OCI-LY7 (cell line): Measurements from ENCODE around the gene OR2B2. TPM values are rescaled to one million over a fixed set of nuclear protein-coding genes. Genes with fewer than 3 reads are reported as not detected.

Source experiments
- BruUV-seq: library from RNA; stranded (reverse); fragments of 400-500 nt; replicated peaks from 2 replicates; lab custom pipeline; 2021; lab: Mats Ljungman, UMichigan
- CTCF ChIA-PET: fragments of 300-600 bp; sonication (Branson Sonifier 250); formaldehyde crosslinking; loops from one replicate; lab custom pipeline; 2022; ENCODE audit warnings: antibody characterized with exemption; ENCODE audit not compliant: unreplicated experiment; lab: Charles Lee
- POLR2A ChIA-PET: fragments of 300-600 bp; sonication (Branson Sonifier 250); formaldehyde crosslinking; loops from one replicate; lab custom pipeline; 2022; ENCODE audit warnings: antibody characterized with exemption; lab: Charles Lee
- DNase-seq: peaks from one replicate; pipeline ENCODE4 v3.0.0-alpha.2; 2015; ENCODE audit warnings: low spot score
- H2AFZ ChIP-seq: fragments of 200-600 bp; sonication (generic), shearing (Covaris generic); 2 replicates; pipeline ENCODE4 v1.6.1; 2014; ENCODE audit warnings: mild to moderate bottlenecking, antibody characterized with exemption, low read length, moderate library complexity
- H3K27ac ChIP-seq: fragments of 200-600 bp; sonication (generic); 2 replicates; pipeline ENCODE4 v1.5.1; 2014; ENCODE audit warnings: mixed run types, low read depth, mild to moderate bottlenecking, moderate library complexity, low read length, inconsistent platforms; ENCODE audit not compliant: poor library complexity, severe bottlenecking
- H3K36me3 ChIP-seq: fragments of 200-600 bp; sonication (generic); 2 replicates; pipeline ENCODE4 v1.6.1; 2014; ENCODE audit warnings: mild to moderate bottlenecking, antibody characterized with exemption, low read length, moderate library complexity, mixed read lengths; ENCODE audit not compliant: insufficient read depth
- H3K4me1 ChIP-seq: fragments of 200-600 bp; sonication (generic); 2 replicates; pipeline ENCODE4 v1.5.1; 2014; ENCODE audit warnings: mild to moderate bottlenecking, low read length; ENCODE audit not compliant: insufficient read depth, poor library complexity, severe bottlenecking
- H3K4me2 ChIP-seq: fragments of 200-600 bp; sonication (generic); 2 replicates; pipeline ENCODE4 v1.6.1; 2014; ENCODE audit warnings: mild to moderate bottlenecking, low read length
- H3K4me3 ChIP-seq: fragments of 200-600 bp; sonication (generic); 2 replicates; pipeline ENCODE4 v1.5.1; 2014; ENCODE audit warnings: mild to moderate bottlenecking, low read depth, low read length; ENCODE audit not compliant: poor library complexity, severe bottlenecking
- H3K79me2 ChIP-seq: fragments of 200-600 bp; sonication (generic); 2 replicates; pipeline ENCODE4 v1.6.1; 2016; ENCODE audit warnings: low read depth, mild to moderate bottlenecking, low read length, moderate library complexity, mixed read lengths; ENCODE audit not compliant: insufficient read depth
- H3K9me2 ChIP-seq: fragments of 200-600 bp; sonication (generic); 2 replicates; pipeline ENCODE4 v1.6.1; 2016; ENCODE audit warnings: mild to moderate bottlenecking, low read length, mixed read lengths; ENCODE audit not compliant: insufficient read depth
- H3K9me3 ChIP-seq: fragments of 200-600 bp; sonication (generic); 2 replicates; pipeline ENCODE4 v1.6.1; 2014; ENCODE audit warnings: mild to moderate bottlenecking, mixed run types, low read length, mixed read lengths
- H4K20me1 ChIP-seq: fragments of 200-600 bp; sonication (generic); 2 replicates; pipeline ENCODE4 v1.6.1; 2014; ENCODE audit warnings: mild to moderate bottlenecking, antibody characterized with exemption, low read length, moderate library complexity, mixed read lengths; ENCODE audit not compliant: insufficient read depth
- CTCF ChIP-seq: fragments of 200-600 bp; sonication (generic); conservative IDR thresholded peaks from 2 replicates; pipeline ENCODE4 v1.5.1; 2014; ENCODE audit warnings: mild to moderate bottlenecking, antibody characterized with exemption, low read length, moderate library complexity, mixed read lengths
- EZH2phosphoT487 ChIP-seq: fragments of 200-600 bp; sonication (generic); IDR thresholded peaks from 2 replicates; pipeline ENCODE4 v1.6.1; 2018; ENCODE audit warnings: low read depth, borderline replicate concordance, mild to moderate bottlenecking, mixed run types, antibody characterized with exemption, low read length, moderate library complexity, mixed read lengths
- intact Hi-C: fragments of 100-400 bp; cut with micrococcal nuclease; formaldehyde crosslinking; loops from one replicate; pipeline ENCODE4 v1.10.0; 2022; ENCODE audit not compliant: unreplicated experiment
- total RNA-seq, 2 experiments: library from RNA; depleted of rRNA in 1 of 2; stranded (reverse); fragments of >200 nt in 1 of 2; shearing (Covaris generic) in 1 of 2; gene quantifications; 2 replicates each; pipeline ENCODE4 v1.2.3, GENCODE V29; 2014 to 2022

OR2B2 gene
- total RNA-seq, 2 experiments from 2014 or later, result not detected

GRCh38 chr6:27888566-27888965, 23.6 kb downstream of the OR2B2 start:
- no peak for TF ChIP-seq CTCF
- TF ChIP-seq EZH2phosphoT487, result no peak
- ChIA-PET POLR2A (interaction anchor here (0.7 to 5.5 kb wide), 15 partner anchors 10 to 1857 kb away, joined by 3 to 388 read pairs (median 10); a partner anchor contains a TSS), CTCF (no interaction called here)
- BruUV-seq, result no TSS peak
- intact Hi-C loops, result no loop called here
- Histone ChIP-seq H4K20me1 (no peaks in the 10 kb centered on the region), H3K9me3 (no peaks in the 10 kb centered on the region), H3K79me2 (no peaks in the 10 kb centered on the region), H3K4me1 (peaks cover 37% of the 10 kb centered on the region), H3K9me2 (no peaks in the 10 kb centered on the region), H3K27ac (peak overlapping the region; percentile 100), H2AFZ (peak overlapping the region; percentile 50; the same call in 1 of the 2 replicates), H3K4me3 (peak overlapping the region; percentile 94), H3K4me2 (peak overlapping the region; percentile 76), H3K36me3 (peaks cover 6% of the 10 kb centered on the region; the same call in 1 of the 2 replicates)
- peak; percentile 51 for DNase-seq

DNA sequence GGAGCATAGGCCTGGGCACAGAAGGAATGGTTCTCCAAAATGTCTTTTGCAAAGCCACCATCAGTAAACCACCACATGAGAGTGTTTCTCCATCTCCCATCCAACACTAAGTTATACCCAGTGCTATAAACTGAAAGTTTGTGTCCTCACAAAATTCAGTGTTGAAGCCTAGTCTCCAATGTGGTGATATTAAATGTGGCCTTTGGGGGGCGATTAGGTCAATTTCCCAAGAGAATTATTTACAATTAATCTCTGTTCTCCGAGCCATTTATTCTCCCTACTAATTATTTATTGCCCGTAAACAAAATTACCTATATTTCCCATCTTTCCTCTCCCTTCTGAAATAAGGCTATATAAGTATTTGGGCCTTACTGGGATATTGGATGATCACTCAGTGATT, 26.1 kb downstream of the OR2B2 start:
- peaks cover 29% of the 10 kb centered on the region for H3K4me1 ChIP-seq

More for the DNA sequence above, 26.1 kb downstream of the OR2B2 start:
- Histone ChIP-seq H3K9me3 (no peaks in the 10 kb centered on the region), H2AFZ (no peak overlapping the region), H4K20me1 (no peaks in the 10 kb centered on the region), H3K79me2 (no peaks in the 10 kb centered on the region), H3K4me2 (no peak overlapping the region), H3K36me3 (no peaks in the 10 kb centered on the region), H3K4me3 (no peak overlapping the region), H3K27ac (peak overlapping the region; percentile 37), H3K9me2 (no peaks in the 10 kb centered on the region)
- DNase-seq, result no peak
- POLR2A ChIA-PET, result interaction anchor here (5.5 kb wide), 1 partner anchor 17 kb away, joined by 388 read pairs; a partner anchor contains a TSS
- intact Hi-C loops, result no loop called here
- CTCF ChIA-PET, result no interaction called here
- BruUV-seq, result no TSS peak
- TF ChIP-seq EZH2phosphoT487, result no peak
- TF ChIP-seq CTCF, result peak; percentile 54
